Measurements from ENCODE around the gene SSC5D. TPM values are rescaled to one million over a fixed set of nuclear protein-coding genes. Genes with fewer than 3 reads are reported as not detected.

SSC5D gene
- total and polyA plus RNA-seq, 10 of the 15 experiments (the other 5 are each of a cell fraction or from before 2014, with no cell fraction given), result 0.03 to 0.13 (median 0.05) TPM; not detected in 4

- TF ChIP-seq NR2C2 (IDR thresholded peaks at IDR 0.05; ENCODE audit: borderline replicate concordance, control insufficient read depth, insufficient read length, low read depth) (no peak), SPI1 (IDR thresholded peaks at IDR 0.05; ENCODE audit: borderline replicate concordance, insufficient read depth, low read depth, low read length) (no peak), BACH1 (IDR thresholded peaks at IDR 0.05; ENCODE audit: borderline replicate concordance) (no peak), BMI1 (IDR thresholded peaks at IDR 0.05; ENCODE audit: borderline replicate concordance) (no peak), SIN3A (IDR thresholded peaks at IDR 0.05; ENCODE audit: low read depth, low read length) (no peak), WRNIP1 (IDR thresholded peaks at IDR 0.05; ENCODE audit: borderline replicate concordance, low read depth, low read length) (no peak), REST (IDR thresholded peaks at IDR 0.05; ENCODE audit: low read depth, low read length) (no peak), PAX5 (IDR thresholded peaks at IDR 0.05; ENCODE audit: borderline replicate concordance, low read depth, low read length) (no peak)
These were observed 22.6 kb upstream of the SSC5D start (continued) for GRCh38 chr19:55465460-55466240.

Data from GM12878 (cell line).